Activated B cell treated with CpG ODN at 0.5 μM for 24 hours (primary cell): ENCODE data around the gene LRIG1. TPM values are rescaled to one million over a fixed set of nuclear protein-coding genes. Genes with fewer than 3 reads are reported as not detected.

ENCODE experiments used
- ATAC-seq: fragments of 200-7000 bp; cut with Tn5 transposase; one replicate; pipeline ENCODE4 v1.10.0; 2021; ENCODE audit warnings: low read depth, mild to moderate bottlenecking, moderate library complexity
- CTCF ChIA-PET: fragments of 350-600 bp; sonication (Branson Sonifier 250); formaldehyde crosslinking; loops from one replicate; lab custom pipeline; 2021; ENCODE audit warnings: antibody characterized with exemption; lab: Charles Lee
- POLR2A ChIA-PET: fragments of 350-600 bp; sonication (Branson Sonifier 250); formaldehyde crosslinking; loops from one replicate; lab custom pipeline; 2021; ENCODE audit warnings: antibody characterized with exemption; lab: Charles Lee
- DNase-seq: peaks from one replicate; pipeline ENCODE4 v3.0.0; 2022
- H3K27ac Mint-ChIP-seq: one replicate; pipeline ENCODE4 v1.8.0; 2020; ENCODE audit warnings: mixed read lengths
- H3K27me3 Mint-ChIP-seq: one replicate; pipeline ENCODE4 v1.8.0; 2021; ENCODE audit warnings: mixed read lengths
- H3K36me3 Mint-ChIP-seq: one replicate; pipeline ENCODE4 v1.8.0; 2021; ENCODE audit warnings: low read depth, mixed read lengths
- H3K4me1 Mint-ChIP-seq: one replicate; pipeline ENCODE4 v1.8.0; 2021; ENCODE audit warnings: mixed read lengths
- H3K4me3 Mint-ChIP-seq: one replicate; pipeline ENCODE4 v1.8.0; 2020; ENCODE audit warnings: mild to moderate bottlenecking, mixed read lengths
- H3K9me3 Mint-ChIP-seq: one replicate; pipeline ENCODE4 v1.8.0; 2020; ENCODE audit warnings: mixed read lengths
- intact Hi-C: fragments of 100-400 bp; cut with micrococcal nuclease; formaldehyde crosslinking; loops from one replicate; pipeline ENCODE4 v1.15.1; 2024
- total RNA-seq: library from RNA; stranded (reverse); gene quantifications from 2 replicates; pipeline ENCODE4 v1.2.3, GENCODE V29; 2022
- TF ChIP-seq, protein P1 (sequence below): fragments of 200-600 bp; IDR thresholded peaks from one replicate; pipeline ENCODE4 v1.8.0; 2022; ENCODE audit warnings: antibody characterized with exemption, mild to moderate bottlenecking

The LRIG1 gene
- total RNA-seq, 1 donor from 2014 or later: 9.7 TPM

DNA sequence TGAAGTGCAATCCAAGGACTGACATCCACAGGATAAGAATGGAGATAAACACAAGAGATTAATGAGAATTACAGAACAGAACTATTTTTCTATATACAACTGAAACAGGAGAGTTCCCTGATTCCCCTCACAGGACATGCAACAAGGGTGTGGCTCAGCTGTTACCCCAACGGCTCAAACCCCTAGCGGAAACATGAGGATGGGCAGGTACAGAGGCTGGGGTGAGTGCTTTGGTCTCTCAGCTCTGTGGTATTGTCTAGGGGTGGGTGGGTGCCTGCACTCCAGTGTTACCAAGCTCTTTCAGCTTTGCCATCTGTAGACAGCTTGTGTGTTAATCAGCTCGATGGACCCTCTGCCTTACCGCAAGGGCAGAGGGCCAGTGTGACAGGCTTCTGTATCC is 17.8 kb upstream of the LRIG1 start:
- DNase-seq: no peak
- ChIA-PET CTCF (no interaction called here), POLR2A (no interaction called here)
- Mint-ChIP-seq H3K4me1 (no peaks in the 10 kb centered on the region), H3K27me3 (peaks cover 10% of the 10 kb centered on the region), H3K9me3 (no peaks in the 10 kb centered on the region), H3K4me3 (no peak overlapping the region), H3K36me3 (no peaks in the 10 kb centered on the region), H3K27ac (no peak overlapping the region)
- intact Hi-C loops: no loop called here
- no peak for ATAC-seq
- TF ChIP-seq, protein P1, sequence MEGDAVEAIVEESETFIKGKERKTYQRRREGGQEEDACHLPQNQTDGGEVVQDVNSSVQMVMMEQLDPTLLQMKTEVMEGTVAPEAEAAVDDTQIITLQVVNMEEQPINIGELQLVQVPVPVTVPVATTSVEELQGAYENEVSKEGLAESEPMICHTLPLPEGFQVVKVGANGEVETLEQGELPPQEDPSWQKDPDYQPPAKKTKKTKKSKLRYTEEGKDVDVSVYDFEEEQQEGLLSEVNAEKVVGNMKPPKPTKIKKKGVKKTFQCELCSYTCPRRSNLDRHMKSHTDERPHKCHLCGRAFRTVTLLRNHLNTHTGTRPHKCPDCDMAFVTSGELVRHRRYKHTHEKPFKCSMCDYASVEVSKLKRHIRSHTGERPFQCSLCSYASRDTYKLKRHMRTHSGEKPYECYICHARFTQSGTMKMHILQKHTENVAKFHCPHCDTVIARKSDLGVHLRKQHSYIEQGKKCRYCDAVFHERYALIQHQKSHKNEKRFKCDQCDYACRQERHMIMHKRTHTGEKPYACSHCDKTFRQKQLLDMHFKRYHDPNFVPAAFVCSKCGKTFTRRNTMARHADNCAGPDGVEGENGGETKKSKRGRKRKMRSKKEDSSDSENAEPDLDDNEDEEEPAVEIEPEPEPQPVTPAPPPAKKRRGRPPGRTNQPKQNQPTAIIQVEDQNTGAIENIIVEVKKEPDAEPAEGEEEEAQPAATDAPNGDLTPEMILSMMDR: no peak

DNA sequence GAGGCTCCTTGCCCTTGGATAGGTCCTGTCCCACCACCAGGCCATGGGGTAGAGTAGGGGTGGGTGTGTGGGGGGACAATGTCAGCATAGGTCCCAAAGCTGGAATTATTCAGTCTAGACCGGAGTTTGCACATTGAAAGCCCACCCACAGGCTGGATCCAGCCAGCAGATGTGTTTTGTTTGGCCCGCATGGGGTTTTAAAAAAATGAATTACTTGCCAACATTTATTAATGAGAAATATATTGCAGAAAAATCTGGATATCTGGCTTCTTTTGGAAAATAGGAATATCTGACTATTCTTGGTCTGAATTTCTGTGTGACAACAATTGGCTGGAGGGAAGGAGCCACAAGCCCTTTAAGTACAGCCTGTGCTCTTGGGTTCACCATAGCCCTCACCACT is 17.3 kb upstream of the LRIG1 start:
- ChIA-PET POLR2A (no interaction called here), CTCF (no interaction called here)
- TF ChIP-seq, protein P1: no peak
- no peak for DNase-seq
- Mint-ChIP-seq H3K9me3 (no peaks in the 10 kb centered on the region), H3K27me3 (peaks cover 11% of the 10 kb centered on the region), H3K4me3 (no peak overlapping the region), H3K36me3 (no peaks in the 10 kb centered on the region), H3K4me1 (no peaks in the 10 kb centered on the region), H3K27ac (no peak overlapping the region)
- intact Hi-C loops: no loop called here
- ATAC-seq: no peak

DNA sequence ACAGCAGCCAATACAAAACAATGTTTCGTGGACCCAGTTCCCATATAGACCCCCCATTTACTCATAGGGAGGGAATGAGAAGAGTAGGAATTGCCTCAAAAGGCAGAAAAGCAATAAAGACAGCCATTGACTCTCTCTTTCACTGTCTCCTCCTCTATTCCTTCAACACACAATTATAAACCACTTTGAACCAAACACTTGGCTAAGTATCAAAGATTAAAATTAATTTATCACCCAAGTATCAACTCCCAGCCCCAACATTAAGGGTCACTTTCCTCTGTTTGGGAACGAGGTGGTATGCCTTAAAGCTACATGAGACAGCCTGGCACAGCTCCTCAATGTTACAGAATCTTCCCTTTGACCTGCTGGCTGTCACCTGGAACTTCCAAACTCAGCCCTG is 16.4 kb upstream of the LRIG1 start:
- no peaks in the 10 kb centered on the region for H3K9me3 Mint-ChIP-seq
- ChIA-PET POLR2A (no interaction called here), CTCF (no interaction called here)
- no peak for ATAC-seq
- DNase-seq: no peak
- peaks cover 13% of the 10 kb centered on the region for H3K27me3 Mint-ChIP-seq
- no peaks in the 10 kb centered on the region for H3K4me1 Mint-ChIP-seq
- intact Hi-C loops: no loop called here
- H3K27ac Mint-ChIP-seq: no peak overlapping the region
- TF ChIP-seq, protein P1: no peak
- no peaks in the 10 kb centered on the region for H3K36me3 Mint-ChIP-seq
- H3K4me3 Mint-ChIP-seq: no peak overlapping the region

DNA sequence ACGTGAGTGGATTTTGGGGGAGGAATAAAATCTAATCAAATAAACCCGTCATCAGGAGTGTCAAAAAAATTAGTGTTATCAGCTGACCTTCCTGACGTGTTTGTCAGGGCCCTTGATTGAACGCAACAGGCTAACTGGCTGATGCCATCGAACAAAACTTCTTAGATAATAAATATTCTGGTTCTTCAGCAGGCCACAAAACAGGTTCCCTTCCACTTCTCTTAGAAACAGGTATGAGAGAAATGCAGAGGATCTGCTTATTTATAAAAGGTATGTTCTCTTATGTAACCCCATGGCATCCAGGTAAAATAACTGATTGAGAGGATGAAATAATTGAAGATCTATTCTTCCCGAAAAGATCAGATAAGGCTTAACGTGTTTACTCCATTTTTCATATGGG is 7.6 kb upstream of the LRIG1 start:
- CTCF ChIA-PET: interaction anchor here (0.9 kb wide), 1 partner anchor 100 kb away, joined by 3 read pairs; no protein-coding TSS in a partner anchor
- no peak for DNase-seq

DNA sequence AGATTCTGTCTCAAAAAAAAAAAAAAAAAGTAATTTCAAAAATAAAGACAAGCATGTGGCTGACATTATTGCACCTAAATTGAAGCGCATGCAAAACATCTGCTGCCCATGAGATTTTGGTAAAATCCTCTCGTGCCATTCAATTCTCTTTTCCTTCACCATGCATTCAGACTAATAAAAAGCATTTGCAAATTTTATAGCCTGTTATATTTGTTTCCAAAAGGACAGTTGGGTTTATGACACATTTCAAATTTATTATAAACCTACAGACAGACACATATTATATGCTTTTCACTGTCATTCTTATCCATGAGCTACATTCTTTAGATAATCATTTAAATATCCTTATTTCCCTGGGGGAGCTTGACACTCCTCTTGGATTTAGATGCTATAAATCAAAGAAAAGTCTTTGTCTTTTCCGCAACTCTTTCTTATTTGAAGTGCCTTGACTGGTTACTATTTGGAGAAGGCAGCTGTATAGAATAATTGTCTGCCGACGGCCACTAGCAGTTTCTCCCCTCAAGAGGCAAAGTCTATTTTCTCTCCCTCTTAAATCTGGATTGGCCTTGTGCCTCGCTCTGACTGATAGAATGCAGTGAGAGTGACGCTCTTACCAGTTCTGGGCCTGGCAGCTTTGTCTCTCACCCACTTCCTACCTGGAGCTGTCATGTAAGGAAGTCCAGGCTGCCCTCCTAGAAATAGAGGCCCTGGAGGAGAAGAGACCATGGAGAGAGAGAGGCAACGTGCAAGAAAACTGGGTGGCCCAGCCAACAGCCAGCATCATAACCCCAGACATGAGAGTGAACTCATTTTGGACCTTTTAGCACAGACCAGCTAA is 6.8 kb upstream of the LRIG1 start:
- H3K27me3 Mint-ChIP-seq: peaks cover 21% of the 10 kb centered on the region
- DNase-seq (no peak), ATAC-seq (no peak)
- no peaks in the 10 kb centered on the region for H3K9me3 Mint-ChIP-seq
- H3K4me3 Mint-ChIP-seq: no peak overlapping the region
- POLR2A ChIA-PET: no interaction called here
- intact Hi-C loops: loop anchor here (10.0 kb wide), 1 partner anchor 1147 kb away; the partner anchor contains the start of gene SUCLG2
- TF ChIP-seq, protein P1: no peak
- CTCF ChIA-PET: interaction anchor here (0.9 kb wide), 1 partner anchor 99 kb away, joined by 3 read pairs; no protein-coding TSS in a partner anchor
- H3K36me3 Mint-ChIP-seq: no peaks in the 10 kb centered on the region
- H3K4me1 Mint-ChIP-seq: no peaks in the 10 kb centered on the region
- H3K27ac Mint-ChIP-seq: no peak overlapping the region

More for the DNA sequence above, 7.6 kb upstream of the LRIG1 start:
- TF ChIP-seq, protein P1: no peak
- Mint-ChIP-seq H3K9me3 (no peaks in the 10 kb centered on the region), H3K27ac (no peak overlapping the region), H3K4me3 (no peak overlapping the region), H3K4me1 (no peaks in the 10 kb centered on the region), H3K27me3 (peaks cover 24% of the 10 kb centered on the region), H3K36me3 (no peaks in the 10 kb centered on the region)
- ATAC-seq: no peak
- intact Hi-C loops: loop anchor here (10.0 kb wide), 1 partner anchor 1146 kb away; the partner anchor contains the start of gene SUCLG2
- POLR2A ChIA-PET: no interaction called here
